Kidney (tissue), 14 donors: ENCODE results near the gene TGM6. TPM values are rescaled to one million over a fixed set of nuclear protein-coding genes. Genes with fewer than 3 reads are reported as not detected.

Source experiments
- DNase-seq, 5 donors: peaks; one replicate each; pipeline ENCODE4 v3.0.0-alpha.2; 2013 to 2020
- FAIRE-seq: peaks from 2 replicates; lab custom pipeline; 2012; peaks lifted over from hg19 to GRCh38; lab: Jason Lieb, UNC
- H3K27ac ChIP-seq, 2 donors: one replicate each; pipeline ENCODE4 v1.7.0; 2013; ENCODE audit warnings: low read depth in 2 of 2, low read length in 2 of 2, inconsistent platforms in 1 of 2
- H3K27me3 ChIP-seq: one replicate; pipeline ENCODE4 v1.7.1; 2013; ENCODE audit warnings: low read length, inconsistent platforms; ENCODE audit not compliant: control insufficient read depth, insufficient read depth
- H3K36me3 ChIP-seq, 3 donors: one replicate each; pipeline versions ENCODE4 v1.7.0 to v1.7.1; 2013; ENCODE audit warnings: low read length in 3 of 3, control low read depth in 1 of 3, inconsistent platforms in 1 of 3; ENCODE audit not compliant: insufficient read depth in 3 of 3, control insufficient read depth in 2 of 3
- H3K4me1 ChIP-seq, 3 donors: one replicate each; pipeline versions ENCODE4 v1.7.0 to v1.7.1; 2013; ENCODE audit warnings: low read length in 3 of 3, inconsistent platforms in 1 of 3, low read depth in 1 of 3; ENCODE audit not compliant: control insufficient read depth in 2 of 3, insufficient read depth in 2 of 3
- H3K4me3 ChIP-seq, 3 donors: one replicate each; pipeline versions ENCODE4 v1.7.0 to v1.8.1; 2013; ENCODE audit warnings: low read length in 3 of 3, control low read depth in 1 of 3, inconsistent platforms in 1 of 3
- H3K9ac ChIP-seq, 3 donors: one replicate each; pipeline versions ENCODE4 v1.7.0 to v1.7.1; 2013; ENCODE audit warnings: low read length in 3 of 3, control low read depth in 1 of 3, inconsistent platforms in 1 of 3
- H3K9me3 ChIP-seq, 3 donors: one replicate each; pipeline versions ENCODE4 v1.7.0 to v1.7.1; 2013; ENCODE audit warnings: low read length in 3 of 3, control low read depth in 1 of 3, inconsistent platforms in 1 of 3; ENCODE audit not compliant: control insufficient read depth in 2 of 3, insufficient read depth in 1 of 3
- intact Hi-C: fragments of 100-400 bp; cut with DNase I; formaldehyde crosslinking; loops from one replicate; pipeline ENCODE4 v1.11.1; 2022
- polyA plus RNA-seq: library from polyadenylated mRNA; stranded (reverse); fragments of 350-450 nt; fragmentation: Illumina TruSeq; extraction: RNeasy Lipid Tissue Mini Kit (QIAGEN cat#74804); gene quantifications from one replicate; pipeline ENCODE4 v1.2.3, GENCODE V29; 2014; ENCODE audit warnings: low read depth, low replicate concordance; ENCODE audit not compliant: insufficient read depth
- total RNA-seq: library from RNA; stranded (reverse); fragmentation: NEBNext Ultra II Directional; extraction: Animal tissue kit (Norgen Biotek cat#: 25700); gene quantifications from one replicate; pipeline ENCODE4 v1.2.1, GENCODE V29; 2021
- TF ChIP-seq, protein P1 (sequence below): IDR thresholded peaks from 3 replicates; pipeline ENCODE4 v1.5.1; 2012; ENCODE audit warnings: mild to moderate bottlenecking, moderate library complexity, borderline replicate concordance; ENCODE audit not compliant: insufficient read depth; ENCODE audit errors: extremely low read depth
- donor health status: control.
- donor health status: control.
- donor health status: control.
- donor health status: control.
- donor health status: control.
- donor health status: DM: yes; HTN: yes; CAD: no.
- donor health status: Normal renal cell carcinoma (clear cell type).

TGM6 gene
- total and polyA plus RNA-seq, 2 donors from 2014 or later = not detected

- no peaks in the 10 kb centered on the region for H3K27me3 ChIP-seq
- FAIRE-seq (no peak), DNase-seq (no peak)
- H3K4me1 ChIP-seq = no peaks in the 10 kb centered on the region
- H3K9ac ChIP-seq = no peak overlapping the region
- peaks cover 0 to 5% (median 0%) of the 10 kb centered on the region in 3 donors for H3K9me3 ChIP-seq
- no peak overlapping the region for H3K27ac ChIP-seq
- no peaks in the 10 kb centered on the region for H3K36me3 ChIP-seq
- TF ChIP-seq, protein P1, sequence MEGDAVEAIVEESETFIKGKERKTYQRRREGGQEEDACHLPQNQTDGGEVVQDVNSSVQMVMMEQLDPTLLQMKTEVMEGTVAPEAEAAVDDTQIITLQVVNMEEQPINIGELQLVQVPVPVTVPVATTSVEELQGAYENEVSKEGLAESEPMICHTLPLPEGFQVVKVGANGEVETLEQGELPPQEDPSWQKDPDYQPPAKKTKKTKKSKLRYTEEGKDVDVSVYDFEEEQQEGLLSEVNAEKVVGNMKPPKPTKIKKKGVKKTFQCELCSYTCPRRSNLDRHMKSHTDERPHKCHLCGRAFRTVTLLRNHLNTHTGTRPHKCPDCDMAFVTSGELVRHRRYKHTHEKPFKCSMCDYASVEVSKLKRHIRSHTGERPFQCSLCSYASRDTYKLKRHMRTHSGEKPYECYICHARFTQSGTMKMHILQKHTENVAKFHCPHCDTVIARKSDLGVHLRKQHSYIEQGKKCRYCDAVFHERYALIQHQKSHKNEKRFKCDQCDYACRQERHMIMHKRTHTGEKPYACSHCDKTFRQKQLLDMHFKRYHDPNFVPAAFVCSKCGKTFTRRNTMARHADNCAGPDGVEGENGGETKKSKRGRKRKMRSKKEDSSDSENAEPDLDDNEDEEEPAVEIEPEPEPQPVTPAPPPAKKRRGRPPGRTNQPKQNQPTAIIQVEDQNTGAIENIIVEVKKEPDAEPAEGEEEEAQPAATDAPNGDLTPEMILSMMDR = no peak
- intact Hi-C loops = no loop called here
- no peak overlapping the region for H3K4me3 ChIP-seq
Measured at GRCh38 chr20:2363587-2363986, 17.1 kb upstream of the TGM6 start.

DNA sequence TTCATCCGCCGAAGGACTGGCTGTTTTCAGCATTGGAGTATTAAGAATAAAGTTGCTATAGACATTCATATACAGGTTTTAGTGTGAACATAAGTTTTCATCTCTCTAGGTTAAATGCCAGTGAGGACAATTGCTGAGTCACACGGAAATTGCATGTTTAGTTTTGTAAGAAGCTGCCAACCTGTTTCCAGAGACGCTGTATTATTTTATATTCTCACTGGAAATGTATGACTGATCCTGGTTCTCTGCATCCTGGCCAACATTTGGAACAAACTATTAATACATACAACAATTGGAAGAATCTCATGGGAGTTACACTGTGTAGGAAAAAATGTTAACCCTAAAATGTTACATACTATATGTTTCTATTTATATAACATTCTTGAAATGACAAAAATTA, 16.7 kb upstream of the TGM6 start:
- Histone ChIP-seq H3K27ac (no peak overlapping the region), H3K4me3 (no peak overlapping the region), H3K4me1 (no peaks in the 10 kb centered on the region), H3K27me3 (no peaks in the 10 kb centered on the region), H3K9me3 (peaks cover 0 to 5% (median 0%) of the 10 kb centered on the region in 3 donors), H3K36me3 (no peaks in the 10 kb centered on the region), H3K9ac (no peak overlapping the region)
- FAIRE-seq (no peak), DNase-seq (no peak)
- intact Hi-C loops = no loop called here
- TF ChIP-seq, protein P1 = no peak

- H3K36me3 ChIP-seq = no peaks in the 10 kb centered on the region
- no peak overlapping the region for H3K4me3 ChIP-seq
- FAIRE-seq (no peak), DNase-seq (no peak)
- intact Hi-C loops = no loop called here
- H3K27me3 ChIP-seq = no peaks in the 10 kb centered on the region
- peaks cover 0 to 5% (median 0%) of the 10 kb centered on the region in 3 donors for H3K9me3 ChIP-seq
- H3K27ac ChIP-seq = no peak overlapping the region
- no peaks in the 10 kb centered on the region for H3K4me1 ChIP-seq
- TF ChIP-seq, protein P1 = no peak
- H3K9ac ChIP-seq = no peak overlapping the region
Measured at GRCh38 chr20:2365091-2365490, 15.6 kb upstream of the TGM6 start.

DNA sequence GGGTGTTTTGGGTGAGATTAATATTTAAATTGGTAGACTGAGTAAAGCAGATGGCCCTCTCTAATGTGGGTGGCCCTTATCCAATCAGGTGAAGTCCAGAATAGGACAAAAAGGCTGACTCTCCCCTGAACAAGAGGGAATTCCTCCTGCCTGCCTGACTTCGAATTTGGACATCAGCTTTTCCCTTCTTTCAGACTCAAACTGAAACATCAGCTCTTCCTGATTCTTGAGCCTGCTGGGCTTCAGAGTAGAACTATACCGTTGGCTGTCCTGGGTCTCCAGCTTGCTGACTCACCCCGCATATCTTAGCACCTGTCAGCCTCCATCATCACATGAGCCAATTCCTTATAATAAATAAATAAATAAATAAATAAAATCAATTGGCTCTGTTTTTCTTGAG, 15.0 kb upstream of the TGM6 start:
- FAIRE-seq (no peak), DNase-seq (no peak)
- no peak overlapping the region for H3K4me3 ChIP-seq
- no peak overlapping the region for H3K9ac ChIP-seq
- no peak overlapping the region for H3K27ac ChIP-seq
- intact Hi-C loops = no loop called here
- TF ChIP-seq, protein P1 = no peak
- no peaks in the 10 kb centered on the region for H3K27me3 ChIP-seq
- H3K9me3 ChIP-seq = peaks cover 0 to 5% (median 0%) of the 10 kb centered on the region in 3 donors
- no peaks in the 10 kb centered on the region for H3K36me3 ChIP-seq
- no peaks in the 10 kb centered on the region for H3K4me1 ChIP-seq
